ENCODE data around the gene PLA2G2C.

- TF ChIP-seq CTCF (IDR thresholded peaks at IDR 0.05 in 8 of 11, conservative IDR thresholded peaks at IDR 0.05 in 3 of 11), result no peak
- TF ChIP-seq POLR2AphosphoS5 (IDR thresholded peaks at IDR 0.05), result no peak
- no peak for TF ChIP-seq POLR2A (IDR thresholded peaks at IDR 0.05)
These were observed 35.3 kb downstream of the PLA2G2C start for GRCh38 chr1:20150969-20151368.
